Osteoblast (primary cell): Measurements from ENCODE around the gene ATP6V1F. TPM values are rescaled to one million over a fixed set of nuclear protein-coding genes. Genes with fewer than 3 reads are reported as not detected.

Experiments
- DNase-seq: peaks from one replicate; pipeline ENCODE4 v3.0.0; 2011; ENCODE audit warnings: low spot score, mixed read lengths; ENCODE audit not compliant: insufficient read length; ENCODE audit errors: missing footprints
- H2AFZ ChIP-seq: 2 replicates; pipeline ENCODE4 v1.6.0; 2011; ENCODE audit warnings: mild to moderate bottlenecking, low read length
- H3K27ac ChIP-seq: 2 replicates; pipeline ENCODE4 v1.5.1; 2011; ENCODE audit warnings: mild to moderate bottlenecking, low read depth, low read length, moderate library complexity
- H3K27me3 ChIP-seq: 2 replicates; pipeline ENCODE4 v1.6.0; 2012; ENCODE audit warnings: mild to moderate bottlenecking, control low read depth, inconsistent platforms, low read length, moderate library complexity; ENCODE audit not compliant: insufficient read depth
- H3K36me3 ChIP-seq: 2 replicates; pipeline ENCODE4 v1.5.1; 2011; ENCODE audit warnings: mild to moderate bottlenecking, low read length, control low read depth, moderate library complexity; ENCODE audit not compliant: insufficient read depth
- H3K4me1 ChIP-seq: 2 replicates; pipeline ENCODE4 v1.5.1; 2011; ENCODE audit warnings: mild to moderate bottlenecking, low read length, control low read depth, moderate library complexity; ENCODE audit not compliant: insufficient read depth
- H3K4me2 ChIP-seq: 2 replicates; pipeline ENCODE4 v1.6.0; 2011; ENCODE audit warnings: mild to moderate bottlenecking, low read length; ENCODE audit not compliant: insufficient read depth
- H3K4me3 ChIP-seq: fragments of 200-600 bp; sonication (generic); 3 replicates; pipeline ENCODE4 v1.5.1; 2012; ENCODE audit warnings: mild to moderate bottlenecking, low read length, inconsistent platforms; ENCODE audit not compliant: insufficient read depth
- H3K79me2 ChIP-seq: 2 replicates; pipeline ENCODE4 v1.6.0; 2012; ENCODE audit warnings: mild to moderate bottlenecking, low read length, control low read depth, inconsistent platforms; ENCODE audit not compliant: insufficient read depth
- H3K9me3 ChIP-seq: 2 replicates; pipeline ENCODE4 v1.5.1; 2011; ENCODE audit warnings: low read depth, low read length, control low read depth
- H4K20me1 ChIP-seq: 2 replicates; pipeline ENCODE4 v1.6.0; 2012; ENCODE audit warnings: mild to moderate bottlenecking, low read length, control low read depth; ENCODE audit not compliant: insufficient read depth
- total RNA-seq: library from RNA; depleted of rRNA; stranded (reverse); fragments of >200 nt; gene quantifications from 2 replicates; pipeline ENCODE4 v1.2.3, GENCODE V29; 2012
- TF ChIP-seq, protein P1 (sequence below): IDR thresholded peaks from 2 replicates; pipeline ENCODE4 v1.5.1; 2011; ENCODE audit warnings: mild to moderate bottlenecking, low read depth, low read length, moderate library complexity; ENCODE audit errors: extremely low read depth

ATP6V1F gene
- total RNA-seq, 1 donor: 91.9 TPM

DNA sequence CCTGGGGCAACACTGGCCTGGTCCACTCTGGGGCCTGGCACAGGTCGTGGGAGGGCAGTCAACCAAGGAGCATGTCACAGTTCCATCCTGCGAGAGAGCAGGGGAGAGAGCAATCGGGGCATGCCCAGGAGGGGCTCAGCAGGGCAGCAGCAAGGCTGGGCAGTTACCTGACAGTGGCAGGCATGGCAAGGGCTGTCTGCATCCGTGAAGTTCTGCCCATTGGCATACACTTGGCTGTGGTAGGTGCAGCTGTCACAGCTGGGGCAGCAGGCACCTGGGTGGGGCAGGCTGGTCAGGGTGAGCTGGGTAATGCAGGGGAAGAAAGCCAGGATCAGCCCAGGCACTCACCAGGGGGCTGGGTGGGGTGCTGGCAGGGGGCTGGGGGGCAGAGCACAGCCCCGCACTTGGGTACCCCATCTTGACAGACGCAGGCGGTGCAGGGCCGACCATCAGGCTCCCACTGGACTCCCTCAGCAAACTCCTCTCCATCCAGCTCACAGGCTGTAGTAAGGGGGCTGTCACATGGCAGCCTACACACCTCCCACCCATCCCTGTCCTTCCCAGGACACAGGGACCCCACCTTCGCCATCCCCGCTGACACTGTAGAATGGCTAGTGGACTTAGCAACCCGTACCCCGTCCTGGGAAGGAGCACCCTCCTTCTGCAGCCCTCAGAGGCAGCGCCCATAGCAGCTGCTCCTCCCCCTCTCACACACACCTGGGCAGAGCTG, 30.0 kb downstream of the ATP6V1F start:
- H3K4me2 ChIP-seq: no peak overlapping the region
- peak; percentile 73 for DNase-seq

DNA sequence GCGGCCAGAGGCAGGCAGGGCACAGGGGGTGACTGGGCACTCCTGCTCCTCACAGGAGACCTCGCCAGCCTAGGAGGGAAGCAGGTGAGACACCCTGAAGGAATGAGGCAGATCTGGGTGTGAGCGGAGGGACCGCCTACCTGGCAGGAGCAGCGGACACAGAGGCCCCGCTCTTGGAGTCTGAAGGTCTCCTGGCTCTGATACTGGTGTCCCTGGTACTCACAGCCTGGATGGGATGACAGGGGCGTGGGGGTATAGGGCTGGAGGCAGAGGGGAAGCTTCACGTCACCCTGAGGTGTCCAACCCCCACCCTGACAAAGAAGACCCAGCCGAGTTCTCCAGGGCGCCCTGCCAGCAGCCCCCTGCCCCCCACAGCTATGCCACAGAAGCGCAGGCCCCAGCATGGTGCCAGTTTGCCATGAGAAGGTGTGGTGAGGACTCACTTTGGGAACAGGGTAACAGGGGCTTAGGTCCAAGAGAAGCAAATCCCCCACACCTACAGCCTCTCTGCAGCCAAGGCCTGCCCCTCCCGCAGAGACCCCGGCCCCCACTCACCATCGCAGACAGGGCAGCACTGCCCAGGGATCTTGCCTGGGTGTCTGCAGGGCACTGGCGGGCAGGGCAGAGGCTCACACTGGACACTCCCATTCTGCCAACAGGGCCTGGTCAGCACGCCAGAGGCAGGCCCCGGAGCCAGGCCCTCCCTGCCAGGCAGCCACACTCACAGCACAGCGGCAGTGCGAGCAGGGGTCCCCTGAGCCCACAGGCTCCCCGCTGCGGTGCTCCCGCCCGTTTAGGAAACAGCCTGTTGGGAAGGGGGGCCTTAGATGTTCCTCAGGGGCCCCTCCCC, 30.8 kb downstream of the ATP6V1F start:
- no peaks in the 10 kb centered on the region for H3K36me3 ChIP-seq
- peak; percentile 62 for DNase-seq
- no peaks in the 10 kb centered on the region for H3K4me1 ChIP-seq
- TF ChIP-seq, protein P1, sequence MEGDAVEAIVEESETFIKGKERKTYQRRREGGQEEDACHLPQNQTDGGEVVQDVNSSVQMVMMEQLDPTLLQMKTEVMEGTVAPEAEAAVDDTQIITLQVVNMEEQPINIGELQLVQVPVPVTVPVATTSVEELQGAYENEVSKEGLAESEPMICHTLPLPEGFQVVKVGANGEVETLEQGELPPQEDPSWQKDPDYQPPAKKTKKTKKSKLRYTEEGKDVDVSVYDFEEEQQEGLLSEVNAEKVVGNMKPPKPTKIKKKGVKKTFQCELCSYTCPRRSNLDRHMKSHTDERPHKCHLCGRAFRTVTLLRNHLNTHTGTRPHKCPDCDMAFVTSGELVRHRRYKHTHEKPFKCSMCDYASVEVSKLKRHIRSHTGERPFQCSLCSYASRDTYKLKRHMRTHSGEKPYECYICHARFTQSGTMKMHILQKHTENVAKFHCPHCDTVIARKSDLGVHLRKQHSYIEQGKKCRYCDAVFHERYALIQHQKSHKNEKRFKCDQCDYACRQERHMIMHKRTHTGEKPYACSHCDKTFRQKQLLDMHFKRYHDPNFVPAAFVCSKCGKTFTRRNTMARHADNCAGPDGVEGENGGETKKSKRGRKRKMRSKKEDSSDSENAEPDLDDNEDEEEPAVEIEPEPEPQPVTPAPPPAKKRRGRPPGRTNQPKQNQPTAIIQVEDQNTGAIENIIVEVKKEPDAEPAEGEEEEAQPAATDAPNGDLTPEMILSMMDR: no peak
- no peaks in the 10 kb centered on the region for H3K9me3 ChIP-seq
- no peaks in the 10 kb centered on the region for H3K79me2 ChIP-seq
- H3K27me3 ChIP-seq: peaks cover 17% of the 10 kb centered on the region
- H2AFZ ChIP-seq: no peak overlapping the region
- no peak overlapping the region for H3K4me2 ChIP-seq
- H4K20me1 ChIP-seq: no peaks in the 10 kb centered on the region
- H3K4me3 ChIP-seq: no peak overlapping the region
- H3K27ac ChIP-seq: no peak overlapping the region

More for the DNA sequence above, 30.0 kb downstream of the ATP6V1F start:
- H2AFZ ChIP-seq: no peak overlapping the region
- peaks cover 17% of the 10 kb centered on the region for H3K27me3 ChIP-seq
- H4K20me1 ChIP-seq: no peaks in the 10 kb centered on the region
- H3K4me3 ChIP-seq: no peak overlapping the region
- no peaks in the 10 kb centered on the region for H3K36me3 ChIP-seq
- no peaks in the 10 kb centered on the region for H3K9me3 ChIP-seq
- H3K4me1 ChIP-seq: no peaks in the 10 kb centered on the region
- H3K79me2 ChIP-seq: no peaks in the 10 kb centered on the region
- no peak overlapping the region for H3K27ac ChIP-seq
- TF ChIP-seq, protein P1: no peak

DNA sequence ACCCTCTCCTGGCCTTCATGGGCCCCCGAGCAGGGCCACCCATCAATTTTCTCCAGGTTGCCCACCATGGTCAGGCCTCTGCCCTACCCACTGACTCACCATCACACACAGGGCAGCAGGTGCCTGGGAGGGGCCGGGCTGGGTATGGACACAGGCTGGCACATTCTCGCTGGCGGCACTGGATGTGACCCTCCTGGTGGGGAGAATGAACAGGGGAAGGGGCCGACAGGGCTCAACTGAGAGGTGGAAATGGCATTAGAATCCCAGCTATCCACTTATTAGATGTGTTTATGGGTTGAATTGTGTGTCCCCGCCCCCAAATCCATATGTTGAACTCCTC, 31.4 kb downstream of the ATP6V1F start:
- H3K9me3 ChIP-seq: no peaks in the 10 kb centered on the region
- H2AFZ ChIP-seq: no peak overlapping the region
- H3K27me3 ChIP-seq: peaks cover 17% of the 10 kb centered on the region
- H3K36me3 ChIP-seq: no peaks in the 10 kb centered on the region
- H3K79me2 ChIP-seq: no peaks in the 10 kb centered on the region
- H3K4me2 ChIP-seq: no peak overlapping the region
- no peaks in the 10 kb centered on the region for H4K20me1 ChIP-seq
- peak; percentile 30 for DNase-seq
- TF ChIP-seq, protein P1: no peak
- no peaks in the 10 kb centered on the region for H3K4me1 ChIP-seq
- no peak overlapping the region for H3K27ac ChIP-seq
- no peak overlapping the region for H3K4me3 ChIP-seq

DNA sequence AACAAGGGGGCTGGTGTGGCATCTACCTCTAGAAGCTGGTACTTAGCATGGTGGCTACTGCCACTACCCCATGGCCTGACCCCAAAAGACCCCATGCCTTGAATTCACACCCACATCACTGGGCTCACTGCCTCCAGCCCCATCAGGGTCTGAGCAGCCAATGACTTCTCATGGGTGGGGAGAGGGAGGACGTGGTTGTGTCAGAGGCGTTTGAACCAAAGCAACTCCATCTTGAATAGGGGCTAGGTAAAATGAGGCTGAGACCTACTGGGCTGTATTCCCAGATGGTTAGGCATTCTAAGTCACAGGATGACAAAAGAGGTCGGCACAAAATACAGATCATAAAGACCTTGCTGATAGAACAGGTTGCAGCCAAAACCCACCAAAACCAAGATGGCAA, 32.7 kb downstream of the ATP6V1F start:
- Histone ChIP-seq H3K27ac (no peak overlapping the region), H3K4me1 (no peaks in the 10 kb centered on the region), H3K4me3 (no peak overlapping the region), H4K20me1 (no peaks in the 10 kb centered on the region), H2AFZ (no peak overlapping the region), H3K4me2 (no peak overlapping the region), H3K9me3 (peaks cover 3% of the 10 kb centered on the region), H3K79me2 (no peaks in the 10 kb centered on the region), H3K27me3 (peaks cover 8% of the 10 kb centered on the region), H3K36me3 (no peaks in the 10 kb centered on the region)
- DNase-seq: no peak
- TF ChIP-seq, protein P1: no peak
